HT1080 (cell line): ENCODE results near the gene CHCHD1. TPM values are rescaled to one million over a fixed set of nuclear protein-coding genes. Genes with fewer than 3 reads are reported as not detected.

Experiments
- small RNA-seq: library from RNA; depleted of rRNA; stranded (forward); fragments of <200 nt; gene quantifications from one replicate; pipeline ENCODE3, GENCODE V24; 2014
- total RNA-seq: library from RNA; depleted of rRNA; stranded (reverse); fragments of >200 nt; shearing (Covaris generic); gene quantifications from 2 replicates; pipeline ENCODE4 v1.2.3, GENCODE V29; 2014; rRNA removed

CHCHD1 gene
- total RNA-seq, 1 experiment from 2014 or later = 89.6 TPM

Small RNA genes within 50 kb of the gene (small RNA-seq; reads per million reads assigned to genes)
- gene AC022400.4 (not detected), gene AC022400.9 (not detected), gene ZSWIM8-AS1 (not detected)

Other genes starting within 250 kb of the CHCHD1 start
- gene USP54, start 190.7 kb upstream of the CHCHD1 start, total RNA-seq = 12.4 and 15.9 TPM in 2 replicates
- not detected in 2 replicates for gene MYOZ1, start 140.6 kb upstream of the CHCHD1 start, total RNA-seq
- 0.11 TPM in 1 of 2 replicates, not detected in the other for gene SYNPO2L, start 126.0 kb upstream of the CHCHD1 start, total RNA-seq
- 1.6 and 1.9 TPM in 2 replicates for gene AGAP5, start 83.9 kb upstream of the CHCHD1 start, total RNA-seq
- 100 and 116 TPM in 2 replicates for gene SEC24C, start 37.7 kb upstream of the CHCHD1 start, total RNA-seq
- gene ZSWIM8, start 3.6 kb downstream of the CHCHD1 start, total RNA-seq = 51.0 and 51.9 TPM in 2 replicates
- gene NDST2, start 29.6 kb downstream of the CHCHD1 start, total RNA-seq = 23.1 and 28.7 TPM in 2 replicates
- gene CAMK2G, start 92.5 kb downstream of the CHCHD1 start, total RNA-seq = 27.5 and 32.4 TPM in 2 replicates
- gene PLAU, start 129.1 kb downstream of the CHCHD1 start, total RNA-seq = 504 and 552 TPM in 2 replicates
- gene VCL, start 216.1 kb downstream of the CHCHD1 start, total RNA-seq = 125 and 138 TPM in 2 replicates